ENCODE data around the gene ANKRD33B. TPM values are rescaled to one million over a fixed set of nuclear protein-coding genes. Genes with fewer than 3 reads are reported as not detected.

Gene ANKRD33B
- total RNA-seq, 1 experiment from 2014 or later = 0.75 TPM

GRCh38 chr5:10553476-10553875 is 10.4 kb upstream of the ANKRD33B start:
- no peak for DNase-seq (ENCODE audit: low spot score)
- CTCF ChIA-PET = no interaction called here
- no peaks in the 10 kb centered on the region for H3K36me3 ChIP-seq (ENCODE audit: insufficient read depth, low read length, poor library complexity, severe bottlenecking)

DNA sequence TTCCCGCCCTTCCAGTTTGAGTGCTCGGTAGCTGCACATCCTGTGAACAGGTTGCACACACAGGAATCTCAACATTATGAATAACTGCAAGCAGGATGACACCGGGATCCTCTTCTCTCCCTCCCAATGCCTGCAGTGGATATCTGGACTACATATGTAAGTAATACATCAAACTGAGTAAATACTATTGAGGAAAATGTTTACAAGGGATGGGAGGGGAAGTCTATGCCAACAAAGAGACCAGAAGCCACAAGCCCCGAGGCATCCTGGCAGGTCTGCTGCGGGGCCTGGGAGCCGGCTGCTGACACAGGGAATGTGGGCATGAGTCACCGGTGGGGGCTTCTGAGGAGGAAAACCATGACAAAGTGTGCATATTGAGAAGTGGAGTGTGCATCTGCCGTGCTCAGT is 8.6 kb upstream of the ANKRD33B start:
- Histone ChIP-seq H3K9me3 (ENCODE audit: low read depth, low read length, poor library complexity, severe bottlenecking) (no peaks in the 10 kb centered on the region), H3K36me3 (ENCODE audit: insufficient read depth, low read length, poor library complexity, severe bottlenecking) (no peaks in the 10 kb centered on the region), H3K4me1 (ENCODE audit: insufficient read depth, low read length, poor library complexity, severe bottlenecking) (no peaks in the 10 kb centered on the region), H3K27ac (ENCODE audit: low read depth, low read length, poor library complexity, severe bottlenecking) (no peak overlapping the region), H3K27me3 (replicated peaks; ENCODE audit: insufficient read depth, low read depth, low read length, poor library complexity) (no peaks in the 10 kb centered on the region), H3K4me3 (ENCODE audit: low read depth, low read length, poor library complexity, severe bottlenecking) (no peak overlapping the region)
- intact Hi-C loops (cut with micrococcal nuclease; ENCODE audit: unreplicated experiment) = no loop called here
- POLR2A ChIA-PET (ENCODE audit: low non-redundant PET) = no interaction called here
- no peak for TF ChIP-seq EZH2 (IDR thresholded peaks at IDR 0.05; ENCODE audit: borderline replicate concordance, low read depth, low read length, poor library complexity, severe bottlenecking)
- TF ChIP-seq, protein P1, sequence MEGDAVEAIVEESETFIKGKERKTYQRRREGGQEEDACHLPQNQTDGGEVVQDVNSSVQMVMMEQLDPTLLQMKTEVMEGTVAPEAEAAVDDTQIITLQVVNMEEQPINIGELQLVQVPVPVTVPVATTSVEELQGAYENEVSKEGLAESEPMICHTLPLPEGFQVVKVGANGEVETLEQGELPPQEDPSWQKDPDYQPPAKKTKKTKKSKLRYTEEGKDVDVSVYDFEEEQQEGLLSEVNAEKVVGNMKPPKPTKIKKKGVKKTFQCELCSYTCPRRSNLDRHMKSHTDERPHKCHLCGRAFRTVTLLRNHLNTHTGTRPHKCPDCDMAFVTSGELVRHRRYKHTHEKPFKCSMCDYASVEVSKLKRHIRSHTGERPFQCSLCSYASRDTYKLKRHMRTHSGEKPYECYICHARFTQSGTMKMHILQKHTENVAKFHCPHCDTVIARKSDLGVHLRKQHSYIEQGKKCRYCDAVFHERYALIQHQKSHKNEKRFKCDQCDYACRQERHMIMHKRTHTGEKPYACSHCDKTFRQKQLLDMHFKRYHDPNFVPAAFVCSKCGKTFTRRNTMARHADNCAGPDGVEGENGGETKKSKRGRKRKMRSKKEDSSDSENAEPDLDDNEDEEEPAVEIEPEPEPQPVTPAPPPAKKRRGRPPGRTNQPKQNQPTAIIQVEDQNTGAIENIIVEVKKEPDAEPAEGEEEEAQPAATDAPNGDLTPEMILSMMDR (conservative IDR thresholded peaks at IDR 0.05; ENCODE audit: low read depth, low read length) = no peak
- peak; percentile 39 for DNase-seq (ENCODE audit: low spot score)
- CTCF ChIA-PET = no interaction called here
- BruUV-seq (replicated peaks) = no TSS peak

More at GRCh38 chr5:10553476-10553875, 10.4 kb upstream of the ANKRD33B start:
- no TSS peak for BruUV-seq (replicated peaks)
- H3K9me3 ChIP-seq (ENCODE audit: low read depth, low read length, poor library complexity, severe bottlenecking) = no peaks in the 10 kb centered on the region
- POLR2A ChIA-PET (ENCODE audit: low non-redundant PET) = no interaction called here
- no peak overlapping the region for H3K4me3 ChIP-seq (ENCODE audit: low read depth, low read length, poor library complexity, severe bottlenecking)
- no peaks in the 10 kb centered on the region for H3K4me1 ChIP-seq (ENCODE audit: insufficient read depth, low read length, poor library complexity, severe bottlenecking)
- intact Hi-C loops (cut with micrococcal nuclease; ENCODE audit: unreplicated experiment) = no loop called here
- no peaks in the 10 kb centered on the region for H3K27me3 ChIP-seq (replicated peaks; ENCODE audit: insufficient read depth, low read depth, low read length, poor library complexity)
- H3K27ac ChIP-seq (ENCODE audit: low read depth, low read length, poor library complexity, severe bottlenecking) = no peak overlapping the region
- TF ChIP-seq, protein P1 (conservative IDR thresholded peaks at IDR 0.05; ENCODE audit: low read depth, low read length) = no peak
- no peak for TF ChIP-seq EZH2 (IDR thresholded peaks at IDR 0.05; ENCODE audit: borderline replicate concordance, low read depth, low read length, poor library complexity, severe bottlenecking)

- no peaks in the 10 kb centered on the region for H3K36me3 ChIP-seq (ENCODE audit: insufficient read depth, low read length, poor library complexity, severe bottlenecking)
- H3K27me3 ChIP-seq (replicated peaks; ENCODE audit: insufficient read depth, low read depth, low read length, poor library complexity) = no peaks in the 10 kb centered on the region
- ChIA-PET POLR2A (ENCODE audit: low non-redundant PET) (no interaction called here), CTCF (no interaction called here)
- no peaks in the 10 kb centered on the region for H3K4me1 ChIP-seq (ENCODE audit: insufficient read depth, low read length, poor library complexity, severe bottlenecking)
- no peak overlapping the region for H3K27ac ChIP-seq (ENCODE audit: low read depth, low read length, poor library complexity, severe bottlenecking)
- DNase-seq (ENCODE audit: low spot score) = no peak
- BruUV-seq (replicated peaks) = no TSS peak
- H3K9me3 ChIP-seq (ENCODE audit: low read depth, low read length, poor library complexity, severe bottlenecking) = no peaks in the 10 kb centered on the region
- intact Hi-C loops (cut with micrococcal nuclease; ENCODE audit: unreplicated experiment) = no loop called here
- H3K4me3 ChIP-seq (ENCODE audit: low read depth, low read length, poor library complexity, severe bottlenecking) = no peak overlapping the region
- TF ChIP-seq EZH2 (IDR thresholded peaks at IDR 0.05; ENCODE audit: borderline replicate concordance, low read depth, low read length, poor library complexity, severe bottlenecking) = no peak
- TF ChIP-seq, protein P1 (conservative IDR thresholded peaks at IDR 0.05; ENCODE audit: low read depth, low read length) = no peak
Observed at GRCh38 chr5:10556289-10556807, 7.5 kb upstream of the ANKRD33B start.

All from A673 (cell line).